WTC11 (cell line): Measurements from ENCODE around the gene AGBL5. TPM values are rescaled to one million over a fixed set of nuclear protein-coding genes. Genes with fewer than 3 reads are reported as not detected.

Experiments
- ATAC-seq: fragments of 200-7000 bp; cut with Tn5 transposase; 2 replicates; pipeline ENCODE4 v1.10.0; 2021; ENCODE audit warnings: mild to moderate bottlenecking, moderate library complexity
- CTCF ChIA-PET: fragments of 300-600 bp; sonication (Branson Sonifier 250); formaldehyde crosslinking; loops from one replicate; lab custom pipeline; 2021; ENCODE audit warnings: antibody characterized with exemption; lab: Charles Lee
- POLR2A ChIA-PET: fragments of 350-600 bp; sonication (Branson Sonifier 250); formaldehyde crosslinking; loops from one replicate; lab custom pipeline; 2021; ENCODE audit warnings: antibody characterized with exemption; lab: Charles Lee
- DNase-seq: peaks from one replicate; pipeline ENCODE4 v3.0.0; 2021; ENCODE audit warnings: low spot score
- H3K27ac Mint-ChIP-seq: 2 replicates; pipeline ENCODE4 v1.8.0; 2021; ENCODE audit warnings: mixed read lengths
- H3K27me3 Mint-ChIP-seq: 2 replicates; pipeline ENCODE4 v1.8.0; 2021; ENCODE audit warnings: low read depth, mild to moderate bottlenecking, moderate library complexity, mixed read lengths
- H3K36me3 Mint-ChIP-seq: 2 replicates; pipeline ENCODE4 v1.8.0; 2021; ENCODE audit warnings: mixed read lengths
- H3K4me1 Mint-ChIP-seq: 2 replicates; pipeline ENCODE4 v1.8.0; 2022; ENCODE audit warnings: mixed read lengths
- H3K4me3 Mint-ChIP-seq: 2 replicates; pipeline ENCODE4 v1.8.0; 2021; ENCODE audit warnings: mild to moderate bottlenecking, moderate library complexity, mixed read lengths
- H3K9me3 Mint-ChIP-seq: 2 replicates; pipeline ENCODE4 v1.8.0; 2021; ENCODE audit warnings: mixed read lengths
- E2F4 ChIP-seq: sonication (generic); formaldehyde crosslinking; IDR thresholded peaks from 2 replicates; pipeline ENCODE4 v1.8.1; 2022; ENCODE audit warnings: low read depth, mild to moderate bottlenecking, moderate library complexity, missing genetic modification reagents, borderline replicate concordance
- EMX1 ChIP-seq: fragments of 250-450 bp; sonication (Bioruptor Pico); IDR thresholded peaks from 2 replicates; pipeline ENCODE4 v1.8.0; 2021; ENCODE audit warnings: mild to moderate bottlenecking
- ETV6 ChIP-seq: sonication (generic); formaldehyde crosslinking; IDR thresholded peaks from 2 replicates; pipeline ENCODE4 v1.8.1; 2022; ENCODE audit warnings: mild to moderate bottlenecking, missing genetic modification reagents
- GABPB1 ChIP-seq: sonication (generic); formaldehyde crosslinking; IDR thresholded peaks from 2 replicates; pipeline ENCODE4 v1.8.1; 2023; ENCODE audit warnings: mild to moderate bottlenecking, missing genetic modification reagents
- GTF2I ChIP-seq: fragments of 250-450 bp; sonication (Bioruptor Pico); conservative IDR thresholded peaks from 2 replicates; pipeline ENCODE4 v1.4.0; 2021; ENCODE audit warnings: mild to moderate bottlenecking
- HMGXB4 ChIP-seq: sonication (generic); formaldehyde crosslinking; IDR thresholded peaks from 2 replicates; pipeline ENCODE4 v1.8.1; 2023; ENCODE audit warnings: mild to moderate bottlenecking, moderate library complexity, missing genetic modification reagents
- KAT7 ChIP-seq: sonication (generic); formaldehyde crosslinking; IDR thresholded peaks from 2 replicates; pipeline ENCODE4 v1.8.1; 2023; ENCODE audit warnings: missing genetic modification reagents, mild to moderate bottlenecking, borderline replicate concordance
- MYBL2 ChIP-seq: sonication (generic); formaldehyde crosslinking; IDR thresholded peaks from 2 replicates; pipeline ENCODE4 v1.8.1; 2023; ENCODE audit warnings: mild to moderate bottlenecking, moderate library complexity, missing genetic modification reagents
- NFATC4 ChIP-seq: fragments of 250-450 bp; sonication (Bioruptor Pico); IDR thresholded peaks from 2 replicates; pipeline ENCODE4 v1.9.0; 2021; ENCODE audit warnings: mild to moderate bottlenecking
- NFE2L1 ChIP-seq: sonication (generic); formaldehyde crosslinking; IDR thresholded peaks from 2 replicates; pipeline ENCODE4 v1.8.1; 2023; ENCODE audit warnings: missing genetic modification reagents
- NFYB ChIP-seq: sonication (generic); formaldehyde crosslinking; conservative IDR thresholded peaks from 2 replicates; pipeline ENCODE4 v1.8.0; 2022; ENCODE audit warnings: low read depth, missing genetic modification reagents
- OVOL2 ChIP-seq: fragments of 250-450 bp; sonication (Bioruptor Pico); IDR thresholded peaks from 2 replicates; pipeline ENCODE4 v1.9.0; 2021; ENCODE audit warnings: mild to moderate bottlenecking, borderline replicate concordance
- PREB ChIP-seq: sonication (generic); formaldehyde crosslinking; IDR thresholded peaks from 2 replicates; pipeline ENCODE4 v1.8.1; 2022; ENCODE audit warnings: mild to moderate bottlenecking, missing genetic modification reagents, moderate library complexity, borderline replicate concordance
- PRRX2 ChIP-seq: fragments of 250-450 bp; sonication (Bioruptor Pico); IDR thresholded peaks from 2 replicates; pipeline ENCODE4 v1.8.0; 2021; ENCODE audit warnings: mild to moderate bottlenecking
- SMAD3 ChIP-seq: sonication (generic); formaldehyde crosslinking; IDR thresholded peaks from 2 replicates; pipeline ENCODE4 v1.8.0; 2022; ENCODE audit warnings: missing genetic modification reagents, mild to moderate bottlenecking, borderline replicate concordance
- ZNF219 ChIP-seq: sonication (generic); formaldehyde crosslinking; IDR thresholded peaks from 2 replicates; pipeline ENCODE4 v1.8.0; 2023; ENCODE audit warnings: missing genetic modification reagents, mild to moderate bottlenecking, borderline replicate concordance
- ZNF232 ChIP-seq: sonication (generic); formaldehyde crosslinking; IDR thresholded peaks from 2 replicates; pipeline ENCODE4 v1.8.0; 2022; ENCODE audit warnings: mild to moderate bottlenecking, missing genetic modification reagents
- ZNF317 ChIP-seq: sonication (generic); formaldehyde crosslinking; IDR thresholded peaks from 2 replicates; pipeline ENCODE4 v1.8.1; 2023; ENCODE audit warnings: low read depth, mild to moderate bottlenecking, moderate library complexity, missing genetic modification reagents, borderline replicate concordance
- ZNF396 ChIP-seq: fragments of 250-450 bp; sonication (Bioruptor Pico); IDR thresholded peaks from 2 replicates; pipeline ENCODE4 v1.8.0; 2021; ENCODE audit warnings: mild to moderate bottlenecking, moderate library complexity, borderline replicate concordance
- total RNA-seq: library from RNA; stranded (reverse); gene quantifications from 3 replicates; pipeline ENCODE4 v1.2.3, GENCODE V29; 2021
- TF ChIP-seq, protein P1 (sequence below): fragments of 250-450 bp; sonication (Bioruptor Pico); IDR thresholded peaks from 2 replicates; pipeline ENCODE4 v1.9.0; 2021; ENCODE audit warnings: moderate library complexity, mild to moderate bottlenecking, inconsistent platforms, borderline replicate concordance
- TF ChIP-seq, protein P2 (sequence below): fragments of 250-450 bp; sonication (Bioruptor Pico); IDR thresholded peaks from 2 replicates; pipeline ENCODE4 v1.9.0; 2021; ENCODE audit warnings: mild to moderate bottlenecking
- TF ChIP-seq, protein P3 (sequence below): sonication (generic); formaldehyde crosslinking; IDR thresholded peaks from 2 replicates; pipeline ENCODE4 v1.8.1; 2022; ENCODE audit warnings: mild to moderate bottlenecking, moderate library complexity, missing genetic modification reagents

AGBL5 gene
- total RNA-seq, 1 experiment from 2014 or later: 43.0 TPM

DNA sequence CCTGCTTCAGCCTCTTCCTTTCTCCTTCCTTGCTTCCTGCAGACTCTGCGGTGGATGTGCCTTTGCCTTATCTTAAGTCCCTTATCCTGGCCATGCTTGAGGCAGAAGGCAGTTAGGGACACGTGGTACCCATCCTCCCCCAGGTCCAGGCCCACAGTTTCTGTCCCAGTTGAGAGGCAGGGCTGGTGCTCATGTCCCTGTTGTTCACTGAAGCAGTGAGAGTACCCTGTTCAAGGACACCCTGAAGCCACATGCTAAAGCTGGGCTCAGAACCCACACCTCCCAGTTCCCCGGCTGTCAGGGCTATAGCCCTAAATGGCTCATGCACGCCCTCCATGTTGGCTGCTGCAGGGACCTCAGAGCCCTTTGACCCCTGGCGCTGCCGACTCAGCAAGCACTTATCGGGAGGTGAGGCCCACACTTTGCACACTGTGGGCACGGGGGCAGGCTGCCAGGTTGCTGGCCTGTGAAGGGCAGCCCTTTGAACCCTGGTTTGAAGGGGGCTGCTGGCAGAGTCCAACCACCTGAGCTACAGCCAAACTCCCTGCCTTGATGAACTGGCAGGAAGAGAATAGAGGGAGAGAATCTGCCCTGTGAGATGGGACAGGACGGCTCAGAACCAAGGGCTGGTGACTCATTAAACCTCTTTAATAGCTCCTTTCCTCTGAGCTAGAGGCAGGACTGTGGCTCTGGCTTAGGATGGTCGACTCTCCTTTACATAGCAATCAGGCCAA lies 41.4 kb downstream of the AGBL5 start:
- Mint-ChIP-seq H3K4me3 (no peak overlapping the region), H3K9me3 (no peaks in the 10 kb centered on the region), H3K4me1 (peaks cover 6% of the 10 kb centered on the region), H3K27me3 (peaks cover 2% of the 10 kb centered on the region), H3K27ac (peak overlapping the region; percentile 41; the same call in 1 of the 2 replicates), H3K36me3 (no peaks in the 10 kb centered on the region)
- ATAC-seq (no peak), DNase-seq (no peak)
- ChIA-PET POLR2A (no interaction called here), CTCF (interaction anchor here (1.0 to 1.3 kb wide), 4 partner anchors 12 to 131 kb away, joined by 3 to 4 read pairs (median 4); no protein-coding TSS in a partner anchor)
- TF ChIP-seq OVOL2 (CRISPR knock-in tag): no peak
- TF ChIP-seq, protein P1, sequence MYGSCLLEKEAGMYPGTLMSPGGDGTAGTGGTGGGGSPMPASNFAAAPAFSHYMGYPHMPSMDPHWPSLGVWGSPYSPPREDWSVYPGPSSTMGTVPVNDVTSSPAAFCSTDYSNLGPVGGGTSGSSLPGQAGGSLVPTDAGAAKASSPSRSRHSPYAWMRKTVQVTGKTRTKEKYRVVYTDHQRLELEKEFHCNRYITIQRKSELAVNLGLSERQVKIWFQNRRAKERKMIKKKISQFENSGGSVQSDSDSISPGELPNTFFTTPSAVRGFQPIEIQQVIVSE (CRISPR knock-in tag): no peak
- no peak for TF ChIP-seq E2F4 (CRISPR knock-in tag)
- no peak for TF ChIP-seq MYBL2 (CRISPR knock-in tag)
- TF ChIP-seq PREB (CRISPR knock-in tag): 0 out of 2 replicates have a peak, but pooled peaks have one; percentile 19
- no peak for TF ChIP-seq KAT7 (CRISPR knock-in tag)

- H3K9me3 Mint-ChIP-seq: no peaks in the 10 kb centered on the region
- ChIA-PET POLR2A (no interaction called here), CTCF (interaction anchor here (0.7 to 1.2 kb wide), 4 partner anchors 10 to 132 kb away, joined by 3 to 4 read pairs (median 4); no protein-coding TSS in a partner anchor)
- H3K4me1 Mint-ChIP-seq: peaks cover 6% of the 10 kb centered on the region
- no peak for ATAC-seq
- H3K36me3 Mint-ChIP-seq: no peaks in the 10 kb centered on the region
- H3K27me3 Mint-ChIP-seq: peaks cover 2% of the 10 kb centered on the region
- no peak overlapping the region for H3K27ac Mint-ChIP-seq
- TF ChIP-seq EMX1 (CRISPR knock-in tag) (no peak), GABPB1 (peak; percentile 71)
- H3K4me3 Mint-ChIP-seq: no peak overlapping the region
- DNase-seq: no peak
Measured at GRCh38 chr2:27093430-27094352, 42.2 kb downstream of the AGBL5 start.

DNA sequence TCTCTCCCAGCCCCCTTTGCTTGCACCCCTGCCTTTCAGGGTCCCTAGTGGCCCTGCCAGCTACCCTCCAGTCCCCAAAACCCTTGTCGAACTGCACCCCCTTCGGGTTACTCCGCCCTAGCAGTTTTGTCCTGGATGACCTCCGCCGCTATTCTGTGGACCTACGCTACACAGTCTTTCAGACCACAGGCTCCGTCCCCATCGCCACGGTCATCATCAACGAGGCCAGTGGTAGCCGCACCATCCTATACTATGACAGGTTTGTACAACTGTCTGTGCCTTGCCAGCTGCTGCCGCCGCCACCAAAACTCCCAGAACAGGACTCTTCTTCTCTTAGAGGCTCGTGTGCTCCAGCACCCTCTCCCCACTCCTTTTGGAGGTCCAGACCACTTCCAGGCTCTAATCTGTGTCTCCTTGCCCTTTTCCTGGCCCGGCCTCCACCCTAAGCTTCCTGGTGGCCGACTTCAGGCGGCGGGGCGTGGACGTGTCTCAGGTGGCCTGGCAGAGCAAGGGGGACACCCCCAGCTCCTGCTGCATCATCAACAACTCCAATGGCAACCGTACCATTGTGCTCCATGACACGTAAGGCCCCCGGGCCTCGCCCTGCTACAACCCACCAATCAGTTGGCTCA lies 43.0 kb downstream of the AGBL5 start:
- Mint-ChIP-seq H3K27me3 (no peaks in the 10 kb centered on the region), H3K4me3 (no peak overlapping the region), H3K4me1 (peaks cover 6% of the 10 kb centered on the region), H3K9me3 (no peaks in the 10 kb centered on the region), H3K36me3 (no peaks in the 10 kb centered on the region), H3K27ac (no peak overlapping the region)
- ChIA-PET CTCF (interaction anchor here (0.7 to 1.2 kb wide), 4 partner anchors 11 to 132 kb away, joined by 3 to 4 read pairs (median 4); no protein-coding TSS in a partner anchor), POLR2A (no interaction called here)
- ATAC-seq: no peak
- TF ChIP-seq, protein P2, sequence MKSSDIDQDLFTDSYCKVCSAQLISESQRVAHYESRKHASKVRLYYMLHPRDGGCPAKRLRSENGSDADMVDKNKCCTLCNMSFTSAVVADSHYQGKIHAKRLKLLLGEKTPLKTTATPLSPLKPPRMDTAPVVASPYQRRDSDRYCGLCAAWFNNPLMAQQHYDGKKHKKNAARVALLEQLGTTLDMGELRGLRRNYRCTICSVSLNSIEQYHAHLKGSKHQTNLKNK (CRISPR knock-in tag): no peak
- no peak for TF ChIP-seq ZNF219 (CRISPR knock-in tag)
- TF ChIP-seq SMAD3 (CRISPR knock-in tag): no peak
- no peak for TF ChIP-seq HMGXB4 (CRISPR knock-in tag)
- TF ChIP-seq NFATC4 (CRISPR knock-in tag): no peak
- TF ChIP-seq PRRX2 (CRISPR knock-in tag): no peak
- TF ChIP-seq ZNF396 (CRISPR knock-in tag): no peak
- no peak for TF ChIP-seq KAT7 (CRISPR knock-in tag)
- TF ChIP-seq NFYB (CRISPR knock-in tag): no peak
- no peak for TF ChIP-seq GTF2I
- no peak for TF ChIP-seq ZNF232
- TF ChIP-seq ETV6 (CRISPR knock-in tag): no peak
- TF ChIP-seq ZNF317 (CRISPR knock-in tag): no peak
- TF ChIP-seq NFE2L1 (CRISPR knock-in tag): no peak
- TF ChIP-seq OVOL2 (CRISPR knock-in tag): no peak
- TF ChIP-seq, protein P3, sequence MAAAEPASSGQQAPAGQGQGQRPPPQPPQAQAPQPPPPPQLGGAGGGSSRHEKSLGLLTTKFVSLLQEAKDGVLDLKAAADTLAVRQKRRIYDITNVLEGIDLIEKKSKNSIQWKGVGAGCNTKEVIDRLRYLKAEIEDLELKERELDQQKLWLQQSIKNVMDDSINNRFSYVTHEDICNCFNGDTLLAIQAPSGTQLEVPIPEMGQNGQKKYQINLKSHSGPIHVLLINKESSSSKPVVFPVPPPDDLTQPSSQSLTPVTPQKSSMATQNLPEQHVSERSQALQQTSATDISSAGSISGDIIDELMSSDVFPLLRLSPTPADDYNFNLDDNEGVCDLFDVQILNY (CRISPR knock-in tag): no peak
- TF ChIP-seq, all 79 proteins: peak for 0
- DNase-seq: no peak
